ENCODE data around the gene RGS10.
"Not testable (repeated sequence)": the region's sequence is repeated elsewhere in the genome, so short reads cannot be mapped to it uniquely, and the experiment has no call there.

Gene RGS10

GRCh38 chr10:119473771-119474170, 68.7 kb downstream of the RGS10 start:
- in situ Hi-C loops (cut with MboI; ENCODE audit: low sequenced_read_pairs) = no loop called here

- in situ Hi-C loops (cut with MboI; ENCODE audit: low sequenced_read_pairs) = no loop called here
Observed at GRCh38 chr10:119470920-119471702, 71.4 kb downstream of the RGS10 start.

DNA sequence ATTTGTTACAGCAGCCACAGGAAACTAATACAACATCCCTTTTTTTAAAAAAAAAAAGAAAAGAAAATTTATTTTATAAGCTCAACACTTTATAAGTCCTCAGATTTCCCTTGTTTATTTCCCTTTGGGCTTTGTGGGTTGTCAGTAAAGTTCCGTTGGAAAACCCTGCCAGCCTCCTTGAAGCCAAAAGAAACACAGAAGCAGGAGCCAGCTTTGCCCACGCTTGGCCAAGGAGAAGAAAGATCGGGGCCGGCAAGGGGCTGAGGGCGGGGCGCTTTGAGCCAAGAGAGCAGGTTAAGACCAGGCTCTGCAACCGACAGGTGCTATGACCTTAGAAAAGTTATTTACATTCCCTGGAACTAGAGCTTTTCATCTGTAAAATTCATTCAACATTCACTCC, 72.7 kb downstream of the RGS10 start:
- in situ Hi-C loops (cut with MboI; ENCODE audit: low sequenced_read_pairs) = no loop called here

DNA sequence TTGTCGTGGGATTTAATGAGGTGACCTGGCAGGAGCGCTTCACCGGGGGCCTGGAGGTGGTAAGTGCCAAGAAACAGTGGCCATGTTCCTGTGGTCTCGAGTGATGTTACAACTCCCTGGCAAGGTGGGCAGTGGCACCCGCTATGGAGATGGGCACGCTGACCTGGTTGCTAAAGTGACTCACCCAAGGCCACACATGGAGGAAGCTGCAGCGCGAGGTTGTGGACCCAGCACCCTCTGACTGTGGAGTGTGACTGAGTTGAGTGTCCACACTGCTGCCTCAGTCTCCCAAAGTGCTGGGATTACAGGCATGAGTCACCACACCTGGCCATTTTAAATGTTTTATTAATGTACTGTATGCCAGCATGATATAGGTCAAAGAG, 73.2 kb downstream of the RGS10 start:
- in situ Hi-C loops (cut with MboI; ENCODE audit: low sequenced_read_pairs) = no loop called here

GRCh38 chr10:119468542-119469324, 73.8 kb downstream of the RGS10 start:
- in situ Hi-C loops (cut with MboI; ENCODE audit: low sequenced_read_pairs) = no loop called here

- in situ Hi-C loops (cut with MboI; ENCODE audit: low sequenced_read_pairs) = no loop called here
Observed at GRCh38 chr10:119466655-119467054, 75.9 kb downstream of the RGS10 start.

DNA sequence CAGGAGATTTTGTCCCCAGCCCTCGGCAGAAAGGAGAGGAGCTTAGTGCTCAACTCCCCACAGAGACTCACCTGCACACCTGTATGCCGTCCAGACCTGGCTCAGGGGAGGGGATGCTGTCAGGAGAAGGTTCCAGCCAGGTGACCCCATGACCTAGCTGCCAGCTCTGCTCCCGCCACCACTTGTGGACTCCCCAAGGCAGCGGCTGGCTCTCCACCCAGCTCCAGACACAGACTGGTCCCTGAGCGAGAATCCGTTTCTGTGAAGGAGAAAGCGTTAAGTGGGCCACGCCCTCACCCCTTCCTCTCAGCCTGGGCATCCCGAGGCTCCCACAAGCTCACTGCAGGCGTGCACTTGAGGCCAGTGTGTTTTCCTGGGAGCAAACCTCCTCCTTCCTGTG, 76.4 kb downstream of the RGS10 start:
- in situ Hi-C loops (cut with MboI; ENCODE audit: low sequenced_read_pairs) = no loop called here

DNA sequence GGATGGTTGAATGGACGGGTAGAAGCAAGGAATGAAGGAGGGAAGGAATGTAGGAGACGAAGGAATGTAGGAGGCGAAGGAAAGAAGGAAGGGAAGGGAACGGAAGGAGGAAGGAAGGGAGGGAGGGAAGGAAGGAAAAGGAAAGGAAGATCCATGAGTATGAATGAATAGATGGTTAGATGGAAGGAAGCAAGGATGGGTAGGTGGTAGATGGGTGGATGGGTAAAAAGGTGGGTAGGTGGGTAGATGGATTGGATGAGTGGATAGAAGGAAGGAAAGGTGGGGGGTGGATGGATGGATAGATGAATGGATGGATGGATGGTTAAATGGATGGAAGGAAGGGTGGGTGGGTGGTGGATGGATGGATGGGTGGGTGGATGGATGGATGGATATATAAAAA, 77.4 kb downstream of the RGS10 start:
- in situ Hi-C loops (cut with MboI; ENCODE audit: low sequenced_read_pairs) = no loop called here

DNA sequence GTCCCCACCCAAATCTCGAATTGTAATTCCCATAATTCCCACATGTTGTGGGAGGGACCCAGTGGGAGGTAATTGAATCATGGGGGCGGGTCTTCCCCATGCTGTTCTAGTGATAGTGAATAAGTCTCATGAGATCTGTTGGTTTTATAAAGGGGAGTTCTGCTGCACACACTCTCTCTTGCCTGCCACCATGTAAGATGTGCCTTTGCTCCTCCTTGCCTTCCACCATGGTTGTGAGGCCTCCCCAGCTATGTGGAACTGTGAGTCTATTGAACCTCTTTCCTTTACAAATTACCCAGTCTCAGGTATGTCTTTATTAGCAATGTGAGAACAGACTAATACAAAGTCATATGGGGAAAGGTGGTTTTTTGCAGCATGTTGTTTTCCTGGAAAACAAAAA, 79.3 kb downstream of the RGS10 start:
- in situ Hi-C loops (cut with MboI; ENCODE audit: low sequenced_read_pairs) = not testable (repeated sequence)

GRCh38 chr10:119462773-119463172, 79.7 kb downstream of the RGS10 start:
- in situ Hi-C loops (cut with MboI; ENCODE audit: low sequenced_read_pairs) = no loop called here

DNA sequence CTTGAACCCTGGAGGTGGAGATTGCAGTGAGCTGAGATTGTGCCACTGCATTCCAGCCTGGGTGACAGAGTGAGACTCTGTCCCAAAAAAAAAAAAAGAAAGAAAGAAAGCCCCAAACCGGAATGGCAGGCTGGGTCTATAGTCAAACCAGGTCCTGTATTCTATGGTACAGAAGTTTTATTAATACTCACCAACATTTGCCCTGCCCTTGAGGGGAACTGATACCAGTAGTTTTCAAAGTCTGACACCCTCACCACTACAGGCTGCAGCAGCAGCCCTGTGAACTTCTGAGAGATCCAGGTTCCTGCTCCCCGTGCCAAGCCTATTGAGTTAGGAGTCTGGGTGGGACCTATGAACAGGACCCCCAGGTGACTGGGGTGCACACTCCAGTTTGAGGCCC, 80.6 kb downstream of the RGS10 start:
- in situ Hi-C loops (cut with MboI; ENCODE audit: low sequenced_read_pairs) = no loop called here

GRCh38 chr10:119461380-119461779, 81.1 kb downstream of the RGS10 start:
- in situ Hi-C loops (cut with MboI; ENCODE audit: low sequenced_read_pairs) = no loop called here

DNA sequence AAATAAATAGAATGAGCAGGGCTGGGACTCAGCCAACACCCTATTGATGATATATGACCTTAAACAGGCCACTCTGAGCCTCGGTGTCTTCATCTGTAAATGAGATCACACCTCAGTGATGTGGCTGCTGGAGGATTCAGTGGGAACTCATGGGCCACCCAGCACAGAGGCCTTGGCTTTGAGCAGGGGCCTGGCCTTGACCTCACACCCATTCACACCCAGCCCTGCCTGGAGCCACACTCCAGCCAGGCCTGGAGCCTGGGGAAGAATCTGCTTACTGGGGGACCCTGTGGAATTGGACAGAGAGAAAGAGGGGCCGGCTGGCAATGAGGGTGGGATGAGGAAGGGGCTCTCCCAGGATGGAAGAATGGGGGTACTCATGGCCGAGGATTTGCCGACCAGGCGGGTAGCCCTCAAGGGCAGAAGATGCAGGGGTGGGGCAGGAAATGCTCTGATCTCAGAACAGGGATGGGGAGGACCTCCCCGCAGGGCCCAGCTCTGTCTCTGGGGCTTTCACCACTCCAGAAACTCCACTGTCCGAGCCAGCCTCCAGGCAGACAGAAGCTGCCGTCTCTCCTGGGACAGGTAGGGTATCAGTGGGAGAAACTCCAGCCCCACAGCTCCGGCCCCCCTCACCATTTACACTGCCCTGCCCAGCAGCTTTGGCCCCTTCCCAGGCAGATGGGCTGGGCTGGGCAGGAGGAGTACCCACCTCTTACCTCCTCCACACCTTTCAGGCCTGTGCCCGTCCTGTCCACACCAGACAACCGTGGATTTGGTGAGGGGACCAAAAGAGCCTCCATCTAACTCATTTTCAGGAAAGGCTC, 81.9 kb downstream of the RGS10 start:
- in situ Hi-C loops (cut with MboI; ENCODE audit: low sequenced_read_pairs) = no loop called here

DNA sequence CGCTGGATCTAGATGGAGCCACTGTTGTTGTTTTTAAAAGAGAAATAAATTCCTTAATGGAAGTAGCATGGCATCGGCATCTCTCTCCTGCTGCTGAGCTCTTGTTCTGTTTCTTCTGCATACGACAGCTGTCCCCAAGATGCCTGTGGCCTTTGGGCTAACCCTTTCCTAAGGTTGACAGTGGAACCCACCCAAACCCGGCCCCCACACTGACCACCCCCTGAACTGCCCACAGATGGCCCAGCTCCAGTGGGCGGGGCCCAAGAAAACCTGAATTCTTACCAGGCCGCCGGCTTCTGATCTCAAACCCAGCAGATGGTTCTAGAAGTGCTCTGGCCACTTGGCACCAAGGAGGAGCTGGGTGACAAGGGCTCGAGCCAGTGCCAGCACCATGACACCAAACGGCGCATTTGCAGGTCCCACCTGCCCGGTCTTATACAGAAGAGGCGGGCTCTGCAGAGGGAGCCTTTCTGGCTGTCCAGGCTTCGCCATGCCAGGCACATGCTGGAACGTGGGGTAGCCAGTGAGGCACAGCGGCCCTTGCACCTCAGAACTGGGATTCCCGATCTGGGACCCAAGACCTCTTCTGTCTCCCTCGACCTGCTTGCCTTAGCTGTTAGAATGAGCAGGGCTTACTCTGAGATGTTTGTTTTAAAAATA, 82.7 kb downstream of the RGS10 start:
- in situ Hi-C loops (cut with MboI; ENCODE audit: low sequenced_read_pairs) = no loop called here

- in situ Hi-C loops (cut with MboI; ENCODE audit: low sequenced_read_pairs) = no loop called here
Observed at GRCh38 chr10:119457966-119458766, 84.4 kb downstream of the RGS10 start.

DNA sequence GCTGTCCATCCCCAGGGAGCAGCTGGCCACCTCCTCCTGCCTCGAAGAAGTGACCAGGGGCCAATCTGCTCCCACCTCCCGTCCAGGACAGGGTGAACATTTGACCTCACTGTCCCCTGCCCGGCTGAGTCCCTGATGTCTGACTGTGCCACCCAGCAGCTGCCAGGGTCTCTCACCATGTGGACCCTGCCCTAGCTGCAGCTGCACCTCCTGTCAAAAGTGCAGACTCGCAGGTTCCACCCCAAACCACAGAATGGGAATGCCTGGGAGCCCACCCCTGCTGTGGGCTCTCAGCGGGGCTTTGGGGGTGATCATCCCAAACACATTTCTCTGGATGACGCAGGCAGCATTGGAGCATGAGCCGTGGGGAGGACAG, 86.1 kb downstream of the RGS10 start:
- in situ Hi-C loops (cut with MboI; ENCODE audit: low sequenced_read_pairs) = no loop called here

DNA sequence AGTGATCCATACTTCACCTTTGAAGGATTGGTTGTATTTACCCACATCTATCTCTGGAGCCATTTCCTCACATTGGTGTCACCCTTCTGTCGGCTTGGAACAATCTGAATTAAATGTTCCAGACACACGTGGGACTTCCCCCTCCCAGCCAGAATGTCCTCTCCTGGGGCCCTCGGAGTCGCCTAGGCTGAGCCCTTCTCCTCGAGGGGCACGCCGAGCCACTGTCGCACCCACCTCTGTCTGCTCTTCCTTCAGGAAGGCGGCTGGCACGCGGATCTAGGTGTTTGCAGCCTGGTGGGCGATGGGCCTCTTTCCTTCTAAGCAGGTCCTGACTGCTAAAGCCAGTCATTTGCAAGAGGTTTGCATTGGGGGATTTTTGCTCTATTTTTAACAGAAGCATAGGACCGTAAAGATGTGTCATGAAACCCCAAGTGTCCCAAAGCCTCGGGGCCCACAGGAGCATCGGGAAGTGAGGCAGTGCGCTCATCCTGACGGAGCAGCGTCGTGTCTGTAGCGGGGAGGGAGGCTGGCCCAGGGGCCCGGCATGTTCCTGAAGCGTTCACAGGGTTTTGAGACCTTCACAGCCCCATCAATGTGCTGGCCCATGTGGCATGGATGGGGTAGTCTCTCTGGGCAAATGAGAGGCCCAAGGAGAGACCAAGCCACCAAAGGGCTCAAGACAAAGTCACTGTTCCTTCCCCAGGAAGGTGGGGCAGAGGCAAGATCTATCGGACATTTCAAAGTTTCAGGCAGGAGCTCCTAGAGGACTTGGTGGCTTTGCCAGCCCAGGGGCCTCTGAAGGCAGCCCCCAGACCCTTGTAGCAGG, 86.7 kb downstream of the RGS10 start:
- in situ Hi-C loops (cut with MboI; ENCODE audit: low sequenced_read_pairs) = no loop called here

DNA sequence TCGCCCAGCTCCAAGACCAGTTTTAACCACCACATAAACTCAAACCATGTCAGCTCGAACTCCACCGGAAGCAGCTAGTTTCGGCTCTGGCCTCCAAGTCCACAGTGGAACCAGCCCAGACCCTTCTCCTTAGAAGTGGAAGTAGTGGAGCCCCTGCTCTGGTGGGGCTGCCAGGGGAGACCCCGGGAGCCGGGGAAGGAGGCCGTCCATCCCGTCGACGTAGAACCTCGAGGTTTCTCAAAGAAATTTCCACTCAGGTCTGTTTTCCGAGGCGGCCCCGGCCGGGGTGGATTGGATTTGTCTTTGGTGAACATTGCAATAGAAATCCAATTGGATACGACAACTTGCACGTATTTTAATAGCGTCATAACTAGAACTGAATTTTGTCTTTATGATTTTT, 87.5 kb downstream of the RGS10 start:
- in situ Hi-C loops (cut with MboI; ENCODE audit: low sequenced_read_pairs) = no loop called here

DNA sequence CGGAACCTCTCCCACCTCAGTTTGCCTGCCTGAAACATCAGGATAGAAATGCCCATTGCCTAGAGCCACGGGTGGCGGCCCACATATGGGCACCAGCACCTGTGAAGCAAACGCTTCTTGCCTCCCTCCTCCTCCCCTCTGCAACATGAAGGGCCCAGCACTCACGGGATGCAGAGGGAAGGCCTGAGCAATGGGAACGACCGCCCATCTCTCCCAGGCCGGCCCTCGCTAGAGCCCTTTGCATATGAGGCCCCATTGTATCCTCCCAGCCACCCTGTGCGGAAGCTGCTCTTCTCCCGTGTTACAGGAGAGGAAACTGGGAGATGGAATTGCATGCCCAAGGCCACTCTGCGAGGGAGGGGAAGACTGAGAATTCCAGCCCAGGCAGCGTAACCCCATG, 88.2 kb downstream of the RGS10 start:
- in situ Hi-C loops (cut with MboI; ENCODE audit: low sequenced_read_pairs) = no loop called here

All from HL-60/S4 (cell line).